SK-N-SH (cell line): ENCODE measurements around the gene TEX22. TPM values are rescaled to one million over a fixed set of nuclear protein-coding genes. Genes with fewer than 3 reads are reported as not detected.

Source experiments
- CTCF ChIA-PET: fragments of 300-600, 350-600 bp; formaldehyde crosslinking; extraction: SDS; loops from one replicate; lab custom pipeline; 2021; lab: Yijun Ruan, JAX
- POLR2A ChIA-PET: fragments of 350-600 bp; sonication (Branson Sonifier 250); formaldehyde crosslinking; extraction: SDS; loops from one replicate; lab custom pipeline; 2020; ENCODE audit warnings: antibody characterized with exemption, inconsistent platforms; lab: Yijun Ruan, JAX
- DNase-seq: peaks from one replicate; pipeline ENCODE4 v3.0.0; 2012
- H2AFZ ChIP-seq: fragments of 200-600 bp; sonication (generic); 2 replicates; pipeline ENCODE4 v1.8.1; 2016; ENCODE audit warnings: antibody characterized with exemption, mild to moderate bottlenecking, low read depth
- H3F3A ChIP-seq: fragments of 200-600 bp; sonication (generic); replicated peaks from 2 replicates; pipeline ENCODE3; 2016; ENCODE audit warnings: antibody characterized with exemption, mild to moderate bottlenecking; ENCODE audit not compliant: insufficient read depth
- H3K27ac ChIP-seq, 2 experiments: fragments of 200-500 bp in 1 of 2; fragments of 200-600 bp in 1 of 2; sonication (Bioruptor generic) in 1 of 2; sonication (generic), shearing (Covaris generic) in 1 of 2; 2 replicates each; pipeline versions ENCODE4 v1.5.1 to v1.6.1; 2014 to 2016; ENCODE audit warnings: low read depth in 2 of 2, inconsistent platforms in 1 of 2, low read length in 1 of 2, mild to moderate bottlenecking in 1 of 2, mixed read lengths in 1 of 2
- H3K27me3 ChIP-seq: fragments of 200-600 bp; sonication (generic), shearing (Covaris generic); 2 replicates; pipeline ENCODE4 v1.6.1; 2016; ENCODE audit warnings: mixed run types; ENCODE audit not compliant: insufficient read depth
- H3K36me3 ChIP-seq, 2 experiments: fragments of 200-500 bp in 1 of 2; fragments of 200-600 bp in 1 of 2; sonication (Bioruptor generic) in 1 of 2; sonication (generic) in 1 of 2; replicated peaks in 1 of 2; 2 replicates each; pipeline versions ENCODE3 to v1.5.1; 2014 to 2016; ENCODE audit warnings: low read length in 1 of 2, mild to moderate bottlenecking in 1 of 2; ENCODE audit not compliant: insufficient read depth in 2 of 2, control insufficient read depth in 1 of 2
- H3K4me1 ChIP-seq, 2 experiments: fragments of 200-500 bp in 1 of 2; fragments of 200-600 bp in 1 of 2; sonication (Bioruptor generic) in 1 of 2; sonication (generic), shearing (Covaris generic) in 1 of 2; 2 replicates each; pipeline versions ENCODE4 v1.5.1 to v1.6.1; 2014 to 2016; ENCODE audit warnings: low read depth in 1 of 2, low read length in 1 of 2, mixed run types in 1 of 2; ENCODE audit not compliant: insufficient read depth in 2 of 2, control insufficient read depth in 1 of 2
- H3K4me2 ChIP-seq: fragments of 200-600 bp; sonication (generic), shearing (Covaris generic); 2 replicates; pipeline ENCODE4 v1.6.1; 2017; ENCODE audit warnings: mixed run types
- H3K4me3 ChIP-seq, 2 experiments: fragments of 200-500 bp in 1 of 2; fragments of 200-600 bp in 1 of 2; sonication (Bioruptor generic) in 1 of 2; sonication (generic), shearing (Covaris generic) in 1 of 2; 2 replicates each; pipeline versions ENCODE4 v1.5.1 to v1.8.1; 2014 to 2016; ENCODE audit warnings: low read depth in 2 of 2, inconsistent platforms in 1 of 2, low read length in 1 of 2, mild to moderate bottlenecking in 1 of 2, mixed read lengths in 1 of 2, moderate library complexity in 1 of 2
- H3K79me2 ChIP-seq: fragments of 200-600 bp; sonication (generic); 2 replicates; pipeline ENCODE4 v1.8.1; 2017; ENCODE audit warnings: mild to moderate bottlenecking; ENCODE audit not compliant: insufficient read depth
- H3K9ac ChIP-seq: fragments of 200-600 bp; sonication (generic); 2 replicates; pipeline ENCODE4 v1.6.1; 2017; ENCODE audit warnings: mixed run types
- H3K9me2 ChIP-seq: fragments of 200-600 bp; sonication (generic); 2 replicates; pipeline ENCODE4 v1.6.1; 2017; ENCODE audit warnings: mixed run types
- H3K9me3 ChIP-seq: fragments of 200-600 bp; sonication (generic); 2 replicates; pipeline ENCODE4 v1.6.1; 2017; ENCODE audit warnings: mixed run types, mild to moderate bottlenecking, moderate library complexity
- H4K20me1 ChIP-seq: fragments of 200-600 bp; sonication (generic); 2 replicates; pipeline ENCODE4 v1.6.1; 2017; ENCODE audit warnings: mild to moderate bottlenecking, mixed run types; ENCODE audit not compliant: insufficient read depth
- CHD2 ChIP-seq: fragments of 150-350 bp; IDR thresholded peaks from 2 replicates; pipeline ENCODE4 v1.6.1; 2018; ENCODE audit warnings: low read length; ENCODE audit not compliant: partially characterized antibody
- CTCF ChIP-seq: fragments of 200-600 bp; sonication (generic); IDR thresholded peaks from 2 replicates; pipeline ENCODE4 v1.6.1; 2017; ENCODE audit warnings: antibody characterized with exemption, mild to moderate bottlenecking, moderate library complexity
- ELF1 ChIP-seq: IDR thresholded peaks from 2 replicates; pipeline ENCODE4 v1.4.0; 2012
- EP300 ChIP-seq, 2 experiments: IDR thresholded peaks; 2 replicates each; pipeline versions ENCODE4 v1.4.0 to v1.6.1; 2012; ENCODE audit warnings: borderline replicate concordance in 1 of 2, low read depth in 1 of 2, low read length in 1 of 2
- EZH2phosphoT487 ChIP-seq: fragments of 200-600 bp; sonication (generic); IDR thresholded peaks from 2 replicates; pipeline ENCODE4 v1.6.1; 2017; ENCODE audit warnings: low read depth, mixed run types, mild to moderate bottlenecking, antibody characterized with exemption, moderate library complexity, borderline replicate concordance
- FOXM1 ChIP-seq: IDR thresholded peaks from 2 replicates; pipeline ENCODE4 v1.4.0; 2012; ENCODE audit warnings: low read depth, mild to moderate bottlenecking
- GABPA ChIP-seq: IDR thresholded peaks from 2 replicates; pipeline ENCODE4 v1.4.0; 2012; ENCODE audit warnings: low read depth, mild to moderate bottlenecking
- GATA2 ChIP-seq: sonication (generic); formaldehyde crosslinking; IDR thresholded peaks from 2 replicates; pipeline ENCODE4 v1.5.0; 2020; ENCODE audit warnings: mild to moderate bottlenecking, missing genetic modification reagents
- MAX ChIP-seq: IDR thresholded peaks from 2 replicates; pipeline ENCODE4 v1.4.0; 2012; ENCODE audit warnings: low read depth
- MEF2A ChIP-seq: IDR thresholded peaks from 2 replicates; pipeline ENCODE4 v1.4.0; 2012; ENCODE audit warnings: low read depth, borderline replicate concordance
- MXI1 ChIP-seq: IDR thresholded peaks from 2 replicates; pipeline ENCODE4 v1.6.1; 2012; ENCODE audit warnings: mild to moderate bottlenecking, low read depth, low read length, improper control_type of control experiment
- NFIC ChIP-seq: IDR thresholded peaks from 2 replicates; pipeline ENCODE4 v1.4.0; 2012; ENCODE audit warnings: borderline replicate concordance
- PBX3 ChIP-seq: IDR thresholded peaks from 2 replicates; pipeline ENCODE4; 2012
- POLR2AphosphoS5 ChIP-seq: IDR thresholded peaks from 2 replicates; pipeline ENCODE4 v1.6.1; 2012; ENCODE audit warnings: low read depth, low read length
- RAD21 ChIP-seq: IDR thresholded peaks from 2 replicates; pipeline ENCODE4 v1.6.1; 2012; ENCODE audit warnings: mild to moderate bottlenecking, low read length
- RFX5 ChIP-seq: IDR thresholded peaks from 2 replicates; pipeline ENCODE4 v1.6.1; 2012; ENCODE audit warnings: mild to moderate bottlenecking, improper control_type of control experiment, low read length
- SMC3 ChIP-seq: IDR thresholded peaks from 2 replicates; pipeline ENCODE4 v1.6.1; 2012; ENCODE audit warnings: low read depth, low read length, improper control_type of control experiment
- TEAD4 ChIP-seq: IDR thresholded peaks from 2 replicates; pipeline ENCODE4 v1.4.0; 2012; ENCODE audit warnings: mild to moderate bottlenecking, borderline replicate concordance; ENCODE audit not compliant: insufficient read depth
- ZBTB33 ChIP-seq: IDR thresholded peaks from 2 replicates; pipeline ENCODE4 v1.4.0; 2012; ENCODE audit warnings: low read depth, borderline replicate concordance
- WGBS: methylation state at CpG from one replicate; pipeline ENCODE4 v1.1.6; 2017; ENCODE audit warnings: low lambda C conversion rate; 5-methylcytosine and 5-hydroxymethylcytosine counted together
- polyA plus RNA-seq, 3 experiments: library from polyadenylated mRNA; depleted of rRNA; stranded (reverse); fragments of >200 nt; gene quantifications; 2 replicates each; pipeline ENCODE4 v1.2.3, GENCODE V29; 2012

Gene TEX22
- polyA plus RNA-seq, 1 of the 3 experiments (the other 2 are of a cell fraction): 0.26 TPM

GRCh38 chr14:105374389-105374788 is 23.9 kb upstream of the TEX22 start:
- POLR2A ChIA-PET: no interaction called here

GRCh38 chr14:105375635-105376057 is 22.7 kb upstream of the TEX22 start:
- Histone ChIP-seq H4K20me1 (no peaks in the 10 kb centered on the region), H3K79me2 (no peaks in the 10 kb centered on the region), H3K27ac (no peak overlapping the region), H3K9me2 (no peaks in the 10 kb centered on the region), H3K4me2 (no peak overlapping the region), H3F3A (no peaks in the 10 kb centered on the region), H2AFZ (no peak overlapping the region), H3K9ac (no peak overlapping the region), H3K4me1 (no peaks in the 10 kb centered on the region; a peak in 1 of 4 replicates), H3K27me3 (no peaks in the 10 kb centered on the region), H3K36me3 (peaks cover 0 to 6% of the 10 kb centered on the region in 2 experiments), H3K9me3 (no peaks in the 10 kb centered on the region), H3K4me3 (no peak overlapping the region)
- ChIA-PET POLR2A (no interaction called here), CTCF (no interaction called here)
- TF ChIP-seq MAX (no peak), EP300 (IDR thresholded peaks at IDR 0.05; ENCODE audit: borderline replicate concordance in 1 of 2, low read depth in 1 of 2, low read length in 1 of 2) (no peak), EZH2phosphoT487 (no peak), PBX3 (no peak), CTCF (no peak), RFX5 (no peak), FOXM1 (no peak), CHD2 (no peak), POLR2AphosphoS5 (no peak), RAD21 (no peak), ELF1 (no peak)
- no peak for DNase-seq
- WGBS: 82% methylated on average over 4 of the region's 4 CpGs

More at GRCh38 chr14:105374389-105374788, 23.9 kb upstream of the TEX22 start:
- H2AFZ ChIP-seq: no peak overlapping the region
- H3K27me3 ChIP-seq: no peaks in the 10 kb centered on the region
- H3K79me2 ChIP-seq: no peaks in the 10 kb centered on the region
- WGBS: 91% methylated on average over 11 of the region's 11 CpGs
- H4K20me1 ChIP-seq: no peaks in the 10 kb centered on the region
- H3K36me3 ChIP-seq: peaks cover 0 to 6% of the 10 kb centered on the region in 2 experiments
- TF ChIP-seq MEF2A (no peak), GATA2 (no peak), ZBTB33 (no peak), EZH2phosphoT487 (no peak), CHD2 (no peak), NFIC (no peak), SMC3 (no peak), MAX (no peak), TEAD4 (no peak), MXI1 (no peak), GABPA (no peak), EP300 (IDR thresholded peaks at IDR 0.05; ENCODE audit: borderline replicate concordance in 1 of 2, low read depth in 1 of 2, low read length in 1 of 2) (no peak)
- H3K4me2 ChIP-seq: no peak overlapping the region
- no peaks in the 10 kb centered on the region for H3F3A ChIP-seq
- H3K27ac ChIP-seq: no peak overlapping the region
- no peaks in the 10 kb centered on the region; a peak in 1 of 4 replicates for H3K4me1 ChIP-seq
- H3K4me3 ChIP-seq: no peak overlapping the region
- no peaks in the 10 kb centered on the region for H3K9me2 ChIP-seq
- no peaks in the 10 kb centered on the region for H3K9me3 ChIP-seq
- no peak for DNase-seq
- CTCF ChIA-PET: interaction anchor here (1.0 to 1.7 kb wide), 3 partner anchors 16 to 116 kb away, joined by 3 to 6 read pairs (median 3); no protein-coding TSS in a partner anchor
- no peak overlapping the region for H3K9ac ChIP-seq
